IMR-90 (cell line): ENCODE measurements around the gene SNTG2. TPM values are rescaled to one million over a fixed set of nuclear protein-coding genes. Genes with fewer than 3 reads are reported as not detected.

Source experiments
- ATAC-seq: fragments of 200-7000 bp; cut with Tn5 transposase; 2 replicates; pipeline ENCODE4 v1.9.1; 2020; ENCODE audit warnings: low read depth, mild to moderate bottlenecking, moderate library complexity
- BruUV-seq: library from RNA; stranded (reverse); fragments of 400-500 nt; replicated peaks from 2 replicates; lab custom pipeline; 2021; lab: Mats Ljungman, UMichigan
- CTCF ChIA-PET: fragments of 300-600 bp; formaldehyde crosslinking; extraction: SDS; loops from one replicate; lab custom pipeline; 2021; ENCODE audit warnings: antibody characterized with exemption; lab: Yijun Ruan, JAX
- POLR2A ChIA-PET: fragments of 300-600 bp; sonication (Branson Sonifier 250); formaldehyde crosslinking; loops from one replicate; lab custom pipeline; 2022; ENCODE audit warnings: antibody characterized with exemption; ENCODE audit not compliant: unreplicated experiment; lab: Charles Lee
- DNase-seq: peaks from one replicate; pipeline ENCODE4 v3.0.0; 2013
- H2AFZ ChIP-seq: replicated peaks from 2 replicates; pipeline ENCODE3; 2013; ENCODE audit warnings: low read length, mild to moderate bottlenecking; ENCODE audit not compliant: poor library complexity
- H2AK5ac ChIP-seq: 2 replicates; pipeline ENCODE4 v1.6.1; 2013; ENCODE audit warnings: low read depth, low read length, inconsistent platforms
- H2AK9ac ChIP-seq: replicated peaks from 2 replicates; pipeline ENCODE3; 2013; ENCODE audit warnings: mild to moderate bottlenecking, low read depth, low read length, moderate library complexity; ENCODE audit not compliant: poor library complexity
- H2BK120ac ChIP-seq: 2 replicates; pipeline ENCODE4 v1.6.1; 2013; ENCODE audit warnings: low read depth, low read length, inconsistent platforms
- H2BK15ac ChIP-seq: 3 replicates; pipeline ENCODE4 v1.6.1; 2013; ENCODE audit warnings: low read depth, low read length, inconsistent platforms
- H2BK20ac ChIP-seq: 2 replicates; pipeline ENCODE4 v1.6.1; 2013; ENCODE audit warnings: low read depth, mild to moderate bottlenecking, inconsistent platforms, low read length, moderate library complexity
- H2BK5ac ChIP-seq: 2 replicates; pipeline ENCODE4 v1.6.1; 2013; ENCODE audit warnings: mild to moderate bottlenecking, low read depth, low read length, inconsistent platforms; ENCODE audit not compliant: poor library complexity, severe bottlenecking
- H3K14ac ChIP-seq: replicated peaks from 2 replicates; pipeline ENCODE4 v1.6.1; 2013; ENCODE audit warnings: low read depth, low read length, inconsistent platforms
- H3K18ac ChIP-seq: 2 replicates; pipeline ENCODE4 v1.6.1; 2013; ENCODE audit warnings: low read depth, low read length, control low read depth
- H3K23ac ChIP-seq: 2 replicates; pipeline ENCODE4 v1.6.1; 2013; ENCODE audit warnings: low read depth, low read length, inconsistent platforms
- H3K27ac ChIP-seq: 2 replicates; pipeline ENCODE4 v1.5.1; 2013; ENCODE audit warnings: mild to moderate bottlenecking, control low read depth, low read length; ENCODE audit not compliant: insufficient read depth
- H3K27me3 ChIP-seq: 2 replicates; pipeline ENCODE4 v1.6.1; 2013; ENCODE audit warnings: low read length; ENCODE audit not compliant: control insufficient read depth, insufficient read depth
- H3K36me3 ChIP-seq: 2 replicates; pipeline ENCODE4 v1.6.1; 2013; ENCODE audit warnings: low read length, mixed read lengths; ENCODE audit not compliant: control insufficient read depth, insufficient read depth
- H3K4ac ChIP-seq: 2 replicates; pipeline ENCODE4 v1.6.1; 2013; ENCODE audit warnings: low read depth, low read length, inconsistent platforms
- H3K4me1 ChIP-seq: 2 replicates; pipeline ENCODE4 v1.6.1; 2013; ENCODE audit warnings: low read length, mixed read lengths; ENCODE audit not compliant: control insufficient read depth, insufficient read depth
- H3K4me2 ChIP-seq: 2 replicates; pipeline ENCODE4 v1.6.1; 2013; ENCODE audit warnings: low read depth, mild to moderate bottlenecking, control low read depth, low read length, moderate library complexity
- H3K4me3 ChIP-seq: 2 replicates; pipeline ENCODE4 v1.5.1; 2013; ENCODE audit warnings: low read depth, mild to moderate bottlenecking, control low read depth, low read length, moderate library complexity; ENCODE audit not compliant: insufficient read depth
- H3K56ac ChIP-seq: 2 replicates; pipeline ENCODE4 v1.6.1; 2013; ENCODE audit warnings: low read length, inconsistent platforms; ENCODE audit not compliant: insufficient read depth; ENCODE audit errors: extremely low read depth
- H3K79me1 ChIP-seq, 2 experiments: 2 replicates each; pipeline ENCODE4 v1.6.1; 2013; ENCODE audit warnings: low read length in 2 of 2, inconsistent platforms in 1 of 2, low read depth in 1 of 2
- H3K9ac ChIP-seq: 2 replicates; pipeline ENCODE4 v1.6.1; 2013; ENCODE audit warnings: low read depth, low read length, control low read depth
- H3K9me1 ChIP-seq: 2 replicates; pipeline ENCODE4 v1.6.1; 2013; ENCODE audit warnings: low read length, inconsistent platforms; ENCODE audit not compliant: insufficient read depth
- H3K9me3 ChIP-seq: 2 replicates; pipeline ENCODE4 v1.6.1; 2013; ENCODE audit warnings: low read length; ENCODE audit not compliant: control insufficient read depth, insufficient read depth
- H4K20me1 ChIP-seq: 2 replicates; pipeline ENCODE4 v1.6.1; 2013; ENCODE audit warnings: low read length, inconsistent platforms; ENCODE audit not compliant: insufficient read depth
- H4K5ac ChIP-seq: 2 replicates; pipeline ENCODE4 v1.6.1; 2013; ENCODE audit warnings: mild to moderate bottlenecking, low read depth, low read length, control low read depth
- H4K8ac ChIP-seq, 2 experiments: 2 replicates each; pipeline ENCODE4 v1.6.1; 2013; ENCODE audit warnings: low read depth in 2 of 2, low read length in 2 of 2, control low read depth in 1 of 2, inconsistent platforms in 1 of 2
- H4K91ac ChIP-seq: 2 replicates; pipeline ENCODE4 v1.6.1; 2013; ENCODE audit warnings: low read depth, low read length, inconsistent platforms; ENCODE audit not compliant: insufficient read depth
- CEBPB ChIP-seq: IDR thresholded peaks from 2 replicates; pipeline ENCODE4 v1.6.1; 2012; ENCODE audit warnings: low read depth, low read length, improper control_type of control experiment
- CTCF ChIP-seq: conservative IDR thresholded peaks from 2 replicates; pipeline ENCODE4 v1.5.1; 2012; ENCODE audit warnings: mild to moderate bottlenecking, low read depth, low read length, improper control_type of control experiment
- MAFK ChIP-seq: IDR thresholded peaks from 2 replicates; pipeline ENCODE4 v1.6.1; 2012; ENCODE audit warnings: low read depth, low read length, improper control_type of control experiment
- RFX5 ChIP-seq: IDR thresholded peaks from 2 replicates; pipeline ENCODE4 v1.8.0; 2012; ENCODE audit warnings: low read depth, mild to moderate bottlenecking, low read length, moderate library complexity
- SMC3 ChIP-seq: fragments of 150-350 bp; IDR thresholded peaks from 2 replicates; pipeline ENCODE4 v1.6.1; 2016; ENCODE audit warnings: low read depth, mild to moderate bottlenecking, antibody characterized with exemption, low read length, moderate library complexity
- USF2 ChIP-seq: fragments of 150-350 bp; IDR thresholded peaks from 2 replicates; pipeline ENCODE4 v1.6.1; 2017; ENCODE audit warnings: mild to moderate bottlenecking, antibody characterized with exemption, low read length, low read depth
- WGBS, 2 experiments: methylation state at CpG; one replicate each; pipeline versions ENCODE4 v1.1.5 to v1.1.7; 2013; ENCODE audit warnings: missing lambda C conversion rate in 2 of 2; ENCODE audit not compliant: insufficient read length in 1 of 2; ENCODE audit errors: extremely low coverage in 2 of 2; 5-methylcytosine and 5-hydroxymethylcytosine counted together
- dilution Hi-C: fragments of 300-500 bp; cut with HindIII; formaldehyde crosslinking; loops from one replicate; pipeline ENCODE4 v1.14.3; 2018; ENCODE audit warnings: low sequenced_read_pairs; ENCODE audit not compliant: unreplicated experiment
- in situ Hi-C: fragments of 300-500 bp; cut with MboI; formaldehyde crosslinking; loops from 3 replicates; pipeline ENCODE4 v1.14.3; 2019; ENCODE audit warnings: low sequenced_read_pairs, inconsistent platforms, mixed read lengths
- intact Hi-C: fragments of 100-400 bp; cut with micrococcal nuclease; formaldehyde crosslinking; loops from 2 replicates; pipeline ENCODE4 v1.10.0; 2022
- polyA plus RNA-seq, 3 experiments: library from polyadenylated mRNA; depleted of rRNA; stranded (reverse); fragments of >200 nt; gene quantifications; 2 replicates each; pipeline ENCODE4 v1.2.3, GENCODE V29; 2012; ENCODE audit warnings: low replicate concordance in 1 of 3
- total RNA-seq: library from RNA; depleted of rRNA; stranded (reverse); fragments of >200 nt; gene quantifications from 2 replicates; pipeline ENCODE4 v1.2.3, GENCODE V29; 2012

Gene SNTG2
- total and polyA plus RNA-seq, 2 of the 4 experiments (the other 2 are of a cell fraction), result under 0.01 to 0.17 TPM

- CTCF ChIA-PET, result no interaction called here
- in situ Hi-C loops (loop anchor here (25.0 kb wide), 1 partner anchor 905 kb away; no protein-coding TSS in a partner anchor), dilution Hi-C loops (no loop called here), intact Hi-C loops (no loop called here)
- Histone ChIP-seq H3K4ac (no peak overlapping the region), H3K9me3 (peaks cover 16% of the 10 kb centered on the region; the same call in 1 of the 2 replicates), H4K8ac (no peak overlapping the region), H4K5ac (no peak overlapping the region), H2AK9ac (no peak overlapping the region), H4K91ac (no peak overlapping the region), H3K27ac (no peak overlapping the region), H2AK5ac (no peak overlapping the region), H3K79me1 (no peaks in the 10 kb centered on the region), H3K4me1 (no peaks in the 10 kb centered on the region), H2AFZ (no peak overlapping the region), H3K14ac (no peak overlapping the region), H3K4me3 (no peak overlapping the region), H3K18ac (no peak overlapping the region), H2BK20ac (no peak overlapping the region), H3K9me1 (no peaks in the 10 kb centered on the region), H3K4me2 (no peak overlapping the region), H2BK5ac (no peak overlapping the region), H3K23ac (no peak overlapping the region), H2BK120ac (no peak overlapping the region), H2BK15ac (no peak overlapping the region), H3K27me3 (no peaks in the 10 kb centered on the region), H3K9ac (no peak overlapping the region), H4K20me1 (no peaks in the 10 kb centered on the region), H3K36me3 (no peaks in the 10 kb centered on the region), H3K56ac (no peak overlapping the region)
- no peak for DNase-seq
- 73% methylated on average over 6 of the region's 31 CpGs; no CpG with 5 or more reads in 1 of the 2 experiments for WGBS, 2 experiments
- TF ChIP-seq MAFK (no peak), CTCF (no peak), RFX5 (no peak), USF2 (no peak), CEBPB (no peak), SMC3 (no peak)
- no TSS peak for BruUV-seq
- POLR2A ChIA-PET, result no interaction called here
- ATAC-seq, result no peak
Measured at GRCh38 chr2:932320-933115, 18.1 kb upstream of the SNTG2 start.
